ENCODE measurements around the gene CIZ1. TPM values are rescaled to one million over a fixed set of nuclear protein-coding genes. Genes with fewer than 3 reads are reported as not detected.

The CIZ1 gene
- total and polyA plus RNA-seq, 9 of the 15 experiments (the other 6 are each of a cell fraction or from before 2014, with no cell fraction given) = 6.6 to 329 (median 87.8) TPM

DNA sequence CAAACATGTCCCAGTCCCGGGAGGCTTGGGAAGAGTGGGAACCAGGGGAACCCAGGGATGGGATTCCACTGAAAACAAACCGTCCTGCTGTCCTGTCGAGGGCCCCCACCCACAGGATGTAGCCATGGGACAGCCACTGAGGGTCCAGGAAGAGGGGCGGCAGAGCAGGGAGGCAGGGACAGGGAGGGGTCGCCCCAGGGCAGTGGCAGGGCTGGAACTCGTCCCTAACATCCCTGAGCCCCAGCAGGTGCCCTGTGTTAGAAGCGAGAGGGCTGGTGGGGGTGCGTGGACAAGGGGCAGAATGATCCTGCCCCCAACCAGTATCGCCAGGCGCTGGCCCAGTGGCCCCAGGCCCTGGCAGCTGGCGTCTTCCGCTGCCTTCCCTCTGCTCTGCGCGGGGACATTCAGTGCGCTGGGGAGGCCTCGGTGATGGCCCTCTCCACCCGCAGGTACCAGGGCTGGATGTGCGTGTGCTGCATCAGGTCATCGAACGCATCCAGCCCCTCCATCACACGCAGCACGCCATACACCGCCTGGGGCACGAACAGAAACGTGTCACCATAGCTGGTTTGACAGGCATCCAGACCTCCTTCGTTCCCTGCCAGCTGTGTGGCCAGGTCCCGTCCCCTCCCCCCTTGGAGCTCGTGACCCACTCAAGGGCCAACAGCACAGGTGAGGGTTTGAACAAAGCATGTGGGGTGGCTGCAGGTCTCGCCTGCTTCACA is 70.5 kb downstream of the CIZ1 start (continued):
- TF ChIP-seq, protein P1, sequence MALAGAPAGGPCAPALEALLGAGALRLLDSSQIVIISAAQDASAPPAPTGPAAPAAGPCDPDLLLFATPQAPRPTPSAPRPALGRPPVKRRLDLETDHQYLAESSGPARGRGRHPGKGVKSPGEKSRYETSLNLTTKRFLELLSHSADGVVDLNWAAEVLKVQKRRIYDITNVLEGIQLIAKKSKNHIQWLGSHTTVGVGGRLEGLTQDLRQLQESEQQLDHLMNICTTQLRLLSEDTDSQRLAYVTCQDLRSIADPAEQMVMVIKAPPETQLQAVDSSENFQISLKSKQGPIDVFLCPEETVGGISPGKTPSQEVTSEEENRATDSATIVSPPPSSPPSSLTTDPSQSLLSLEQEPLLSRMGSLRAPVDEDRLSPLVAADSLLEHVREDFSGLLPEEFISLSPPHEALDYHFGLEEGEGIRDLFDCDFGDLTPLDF (CRISPR knock-in tag; IDR thresholded peaks at IDR 0.05) = no peak
- TF ChIP-seq ZNF121 (CRISPR knock-in tag; conservative IDR thresholded peaks at IDR 0.05) (no peak), KAT7 (CRISPR knock-in tag; IDR thresholded peaks at IDR 0.05; ENCODE audit: borderline replicate concordance) (no peak), RBFOX2 (IDR thresholded peaks at IDR 0.05; ENCODE audit: low read depth, low read length) (peak; percentile 52; the same call in 1 of the 2 replicates), ZNF165 (CRISPR knock-in tag; IDR thresholded peaks at IDR 0.05; ENCODE audit: borderline replicate concordance) (no peak), KLF16 (IDR thresholded peaks at IDR 0.05) (no peak), SNIP1 (IDR thresholded peaks at IDR 0.05; ENCODE audit: low read depth) (no peak), MAFF (IDR thresholded peaks at IDR 0.05; ENCODE audit: low read length) (no peak), CHD4 (IDR thresholded peaks at IDR 0.05; ENCODE audit: insufficient read depth, insufficient replicate concordance, low read depth, low read length, poor library complexity, severe bottlenecking) (no peak), SP2 (IDR thresholded peaks at IDR 0.05; ENCODE audit: extremely low read depth, low read depth, low read length, poor library complexity, severe bottlenecking) (no peak), ZNF764 (CRISPR knock-in tag; IDR thresholded peaks at IDR 0.05; ENCODE audit: low read depth) (no peak), SRSF7 (optimal IDR thresholded peaks at IDR 0.05; ENCODE audit: low read depth, low read length) (no peak), POLR2A (conservative IDR thresholded peaks at IDR 0.05) (peak; percentile 13; the same call in 1 of the 2 replicates)
- TF ChIP-seq, protein P2, sequence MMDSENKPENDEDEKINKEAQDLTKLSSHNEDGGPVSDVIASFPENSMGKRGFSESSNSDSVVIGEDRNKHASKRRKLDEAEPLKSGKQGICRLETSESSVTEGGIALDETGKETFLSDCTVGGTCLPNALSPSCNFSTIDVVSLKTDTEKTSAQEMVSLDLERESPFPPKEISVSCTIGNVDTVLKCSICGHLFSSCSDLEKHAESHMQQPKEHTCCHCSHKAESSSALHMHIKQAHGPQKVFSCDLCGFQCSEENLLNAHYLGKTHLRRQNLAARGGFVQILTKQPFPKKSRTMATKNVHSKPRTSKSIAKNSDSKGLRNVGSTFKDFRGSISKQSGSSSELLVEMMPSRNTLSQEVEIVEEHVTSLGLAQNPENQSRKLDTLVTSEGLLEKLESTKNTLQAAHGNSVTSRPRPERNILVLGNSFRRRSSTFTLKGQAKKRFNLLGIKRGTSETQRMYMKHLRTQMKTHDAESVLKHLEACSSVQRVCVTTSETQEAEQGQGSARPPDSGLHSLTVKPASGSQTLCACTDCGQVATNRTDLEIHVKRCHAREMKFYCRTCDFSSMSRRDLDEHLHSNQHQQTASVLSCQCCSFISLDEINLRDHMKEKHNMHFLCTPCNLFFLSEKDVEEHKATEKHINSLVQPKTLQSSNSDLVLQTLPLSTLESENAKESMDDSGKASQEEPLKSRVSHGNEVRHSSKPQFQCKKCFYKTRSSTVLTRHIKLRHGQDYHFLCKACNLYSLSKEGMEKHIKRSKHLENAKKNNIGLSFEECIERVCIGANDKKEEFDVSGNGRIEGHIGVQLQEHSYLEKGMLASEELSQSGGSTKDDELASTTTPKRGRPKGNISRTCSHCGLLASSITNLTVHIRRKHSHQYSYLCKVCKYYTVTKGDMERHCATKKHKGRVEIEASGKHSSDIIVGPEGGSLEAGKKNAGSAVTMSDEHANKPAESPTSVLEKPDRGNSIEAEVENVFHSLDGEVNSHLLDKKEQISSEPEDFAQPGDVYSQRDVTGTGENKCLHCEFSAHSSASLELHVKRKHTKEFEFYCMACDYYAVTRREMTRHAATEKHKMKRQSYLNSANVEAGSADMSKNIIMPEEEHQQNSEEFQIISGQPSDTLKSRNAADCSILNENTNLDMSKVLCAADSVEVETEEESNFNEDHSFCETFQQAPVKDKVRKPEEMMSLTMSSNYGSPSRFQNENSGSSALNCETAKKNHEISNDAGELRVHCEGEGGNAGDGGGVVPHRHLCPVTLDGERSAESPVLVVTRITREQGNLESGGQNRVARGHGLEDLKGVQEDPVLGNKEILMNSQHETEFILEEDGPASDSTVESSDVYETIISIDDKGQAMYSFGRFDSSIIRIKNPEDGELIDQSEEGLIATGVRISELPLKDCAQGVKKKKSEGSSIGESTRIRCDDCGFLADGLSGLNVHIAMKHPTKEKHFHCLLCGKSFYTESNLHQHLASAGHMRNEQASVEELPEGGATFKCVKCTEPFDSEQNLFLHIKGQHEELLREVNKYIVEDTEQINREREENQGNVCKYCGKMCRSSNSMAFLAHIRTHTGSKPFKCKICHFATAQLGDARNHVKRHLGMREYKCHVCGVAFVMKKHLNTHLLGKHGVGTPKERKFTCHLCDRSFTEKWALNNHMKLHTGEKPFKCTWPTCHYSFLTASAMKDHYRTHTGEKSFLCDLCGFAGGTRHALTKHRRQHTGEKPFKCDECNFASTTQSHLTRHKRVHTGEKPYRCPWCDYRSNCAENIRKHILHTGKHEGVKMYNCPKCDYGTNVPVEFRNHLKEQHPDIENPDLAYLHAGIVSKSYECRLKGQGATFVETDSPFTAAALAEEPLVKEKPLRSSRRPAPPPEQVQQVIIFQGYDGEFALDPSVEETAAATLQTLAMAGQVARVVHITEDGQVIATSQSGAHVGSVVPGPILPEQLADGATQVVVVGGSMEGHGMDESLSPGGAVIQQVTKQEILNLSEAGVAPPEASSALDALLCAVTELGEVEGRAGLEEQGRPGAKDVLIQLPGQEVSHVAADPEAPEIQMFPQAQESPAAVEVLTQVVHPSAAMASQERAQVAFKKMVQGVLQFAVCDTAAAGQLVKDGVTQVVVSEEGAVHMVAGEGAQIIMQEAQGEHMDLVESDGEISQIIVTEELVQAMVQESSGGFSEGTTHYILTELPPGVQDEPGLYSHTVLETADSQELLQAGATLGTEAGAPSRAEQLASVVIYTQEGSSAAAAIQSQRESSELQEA (IDR thresholded peaks at IDR 0.05; ENCODE audit: low read depth) = no peak
- TF ChIP-seq, protein P3, sequence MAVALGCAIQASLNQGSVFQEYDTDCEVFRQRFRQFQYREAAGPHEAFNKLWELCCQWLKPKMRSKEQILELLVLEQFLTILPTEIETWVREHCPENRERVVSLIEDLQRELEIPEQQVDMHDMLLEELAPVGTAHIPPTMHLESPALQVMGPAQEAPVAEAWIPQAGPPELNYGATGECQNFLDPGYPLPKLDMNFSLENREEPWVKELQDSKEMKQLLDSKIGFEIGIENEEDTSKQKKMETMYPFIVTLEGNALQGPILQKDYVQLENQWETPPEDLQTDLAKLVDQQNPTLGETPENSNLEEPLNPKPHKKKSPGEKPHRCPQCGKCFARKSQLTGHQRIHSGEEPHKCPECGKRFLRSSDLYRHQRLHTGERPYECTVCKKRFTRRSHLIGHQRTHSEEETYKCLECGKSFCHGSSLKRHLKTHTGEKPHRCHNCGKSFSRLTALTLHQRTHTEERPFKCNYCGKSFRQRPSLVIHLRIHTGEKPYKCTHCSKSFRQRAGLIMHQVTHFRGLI (CRISPR knock-in tag; IDR thresholded peaks at IDR 0.05) = no peak
- TF ChIP-seq, protein P4, sequence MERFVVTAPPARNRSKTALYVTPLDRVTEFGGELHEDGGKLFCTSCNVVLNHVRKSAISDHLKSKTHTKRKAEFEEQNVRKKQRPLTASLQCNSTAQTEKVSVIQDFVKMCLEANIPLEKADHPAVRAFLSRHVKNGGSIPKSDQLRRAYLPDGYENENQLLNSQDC (CRISPR knock-in tag; IDR thresholded peaks at IDR 0.05) = no peak

All from K562 (cell line).